K562 (cell line): ENCODE data around the gene RPTOR.

Experiments used
- BDP1 ChIP-seq: IDR thresholded peaks from 3 replicates; pipeline ENCODE4 v1.6.1; 2011; ENCODE audit not compliant: insufficient read length, insufficient read depth
- CTCF ChIP-seq, 3 experiments: IDR thresholded peaks in 2 of 3; conservative IDR thresholded peaks in 1 of 3; 2 replicates each; pipeline ENCODE4 v1.5.1; 2011 to 2012; ENCODE audit warnings: low read length in 3 of 3, mild to moderate bottlenecking in 3 of 3, control low read depth in 2 of 3, improper control_type of control experiment in 1 of 3, inconsistent platforms in 1 of 3, low read depth in 1 of 3, mixed read lengths in 1 of 3, moderate library complexity in 1 of 3; ENCODE audit not compliant: insufficient read depth in 2 of 3
- NR2C2 ChIP-seq, 2 experiments: fragments of 200-800 bp in 1 of 2; sonication (Bioruptor generic) in 1 of 2; sonication (generic) in 1 of 2; formaldehyde crosslinking in 1 of 2; IDR thresholded peaks; 2 replicates each; pipeline versions ENCODE4 v1.6.1 to v1.8.0; 2016 to 2022; ENCODE audit warnings: mild to moderate bottlenecking in 1 of 2, missing compliant biosample characterization in 1 of 2, missing genetic modification characterization in 1 of 2, missing genetic modification reagents in 1 of 2
- RFX5 ChIP-seq: IDR thresholded peaks from 2 replicates; pipeline ENCODE4 v1.6.1; 2011; ENCODE audit warnings: low read depth, mild to moderate bottlenecking, improper control_type of control experiment, low read length
- TEAD1 ChIP-seq, 2 experiments: fragments of 450-650 bp in 1 of 2; sonication (generic) in 1 of 2; formaldehyde crosslinking; IDR thresholded peaks; 2 replicates each; pipeline versions ENCODE4 v1.4.0 to v1.8.0; 2020 to 2022; ENCODE audit warnings: mild to moderate bottlenecking in 2 of 2, missing genetic modification reagents in 1 of 2
- ZBED1 ChIP-seq: IDR thresholded peaks from 2 replicates; pipeline ENCODE4 v1.6.1; 2014
- TF ChIP-seq, protein P1 (sequence below), 2 experiments: fragments of 450-650 bp; formaldehyde crosslinking in 1 of 2; IDR thresholded peaks; 2 replicates each; pipeline versions ENCODE4 v1.4.0 to v1.6.1; 2014 to 2020; ENCODE audit warnings: mild to moderate bottlenecking in 2 of 2, borderline replicate concordance in 1 of 2, low read depth in 1 of 2
- TF ChIP-seq, protein P2 (sequence below): fragments of 200-400 bp; formaldehyde crosslinking; IDR thresholded peaks from 2 replicates; pipeline ENCODE4 v1.6.1; 2017; ENCODE audit warnings: mild to moderate bottlenecking, low read depth, low read length, moderate library complexity

DNA sequence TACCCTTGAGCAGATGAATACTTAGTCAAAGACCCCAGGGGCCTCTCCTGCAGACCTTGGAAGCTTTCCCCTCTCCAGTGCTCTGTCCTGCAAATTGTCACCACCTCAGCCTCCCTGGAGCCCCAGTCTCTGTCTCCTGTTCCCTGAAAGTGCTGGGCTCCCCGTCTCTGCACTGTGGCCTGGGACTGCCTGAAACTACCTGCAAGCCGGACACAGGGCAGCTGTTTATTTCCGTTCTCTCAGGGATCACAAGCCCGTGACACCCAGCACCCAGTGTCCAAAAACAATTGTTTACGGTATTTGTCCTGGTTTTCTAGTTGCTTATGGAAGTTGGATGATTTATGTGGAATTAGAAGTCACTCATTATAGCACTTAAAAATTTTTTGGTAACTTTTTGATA, 365.4 kb downstream of the RPTOR start:
- TF ChIP-seq BDP1, result no peak
- TF ChIP-seq, protein P1, sequence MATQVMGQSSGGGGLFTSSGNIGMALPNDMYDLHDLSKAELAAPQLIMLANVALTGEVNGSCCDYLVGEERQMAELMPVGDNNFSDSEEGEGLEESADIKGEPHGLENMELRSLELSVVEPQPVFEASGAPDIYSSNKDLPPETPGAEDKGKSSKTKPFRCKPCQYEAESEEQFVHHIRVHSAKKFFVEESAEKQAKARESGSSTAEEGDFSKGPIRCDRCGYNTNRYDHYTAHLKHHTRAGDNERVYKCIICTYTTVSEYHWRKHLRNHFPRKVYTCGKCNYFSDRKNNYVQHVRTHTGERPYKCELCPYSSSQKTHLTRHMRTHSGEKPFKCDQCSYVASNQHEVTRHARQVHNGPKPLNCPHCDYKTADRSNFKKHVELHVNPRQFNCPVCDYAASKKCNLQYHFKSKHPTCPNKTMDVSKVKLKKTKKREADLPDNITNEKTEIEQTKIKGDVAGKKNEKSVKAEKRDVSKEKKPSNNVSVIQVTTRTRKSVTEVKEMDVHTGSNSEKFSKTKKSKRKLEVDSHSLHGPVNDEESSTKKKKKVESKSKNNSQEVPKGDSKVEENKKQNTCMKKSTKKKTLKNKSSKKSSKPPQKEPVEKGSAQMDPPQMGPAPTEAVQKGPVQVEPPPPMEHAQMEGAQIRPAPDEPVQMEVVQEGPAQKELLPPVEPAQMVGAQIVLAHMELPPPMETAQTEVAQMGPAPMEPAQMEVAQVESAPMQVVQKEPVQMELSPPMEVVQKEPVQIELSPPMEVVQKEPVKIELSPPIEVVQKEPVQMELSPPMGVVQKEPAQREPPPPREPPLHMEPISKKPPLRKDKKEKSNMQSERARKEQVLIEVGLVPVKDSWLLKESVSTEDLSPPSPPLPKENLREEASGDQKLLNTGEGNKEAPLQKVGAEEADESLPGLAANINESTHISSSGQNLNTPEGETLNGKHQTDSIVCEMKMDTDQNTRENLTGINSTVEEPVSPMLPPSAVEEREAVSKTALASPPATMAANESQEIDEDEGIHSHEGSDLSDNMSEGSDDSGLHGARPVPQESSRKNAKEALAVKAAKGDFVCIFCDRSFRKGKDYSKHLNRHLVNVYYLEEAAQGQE (IDR thresholded peaks at IDR 0.05; ENCODE audit: borderline replicate concordance), result no peak
- TF ChIP-seq, protein P1 (CRISPR knock-in tag; IDR thresholded peaks at IDR 0.05; ENCODE audit: low read depth), result no peak
- TF ChIP-seq TEAD1 (CRISPR knock-in tag; IDR thresholded peaks at IDR 0.05), result no peak
- TF ChIP-seq, protein P2, sequence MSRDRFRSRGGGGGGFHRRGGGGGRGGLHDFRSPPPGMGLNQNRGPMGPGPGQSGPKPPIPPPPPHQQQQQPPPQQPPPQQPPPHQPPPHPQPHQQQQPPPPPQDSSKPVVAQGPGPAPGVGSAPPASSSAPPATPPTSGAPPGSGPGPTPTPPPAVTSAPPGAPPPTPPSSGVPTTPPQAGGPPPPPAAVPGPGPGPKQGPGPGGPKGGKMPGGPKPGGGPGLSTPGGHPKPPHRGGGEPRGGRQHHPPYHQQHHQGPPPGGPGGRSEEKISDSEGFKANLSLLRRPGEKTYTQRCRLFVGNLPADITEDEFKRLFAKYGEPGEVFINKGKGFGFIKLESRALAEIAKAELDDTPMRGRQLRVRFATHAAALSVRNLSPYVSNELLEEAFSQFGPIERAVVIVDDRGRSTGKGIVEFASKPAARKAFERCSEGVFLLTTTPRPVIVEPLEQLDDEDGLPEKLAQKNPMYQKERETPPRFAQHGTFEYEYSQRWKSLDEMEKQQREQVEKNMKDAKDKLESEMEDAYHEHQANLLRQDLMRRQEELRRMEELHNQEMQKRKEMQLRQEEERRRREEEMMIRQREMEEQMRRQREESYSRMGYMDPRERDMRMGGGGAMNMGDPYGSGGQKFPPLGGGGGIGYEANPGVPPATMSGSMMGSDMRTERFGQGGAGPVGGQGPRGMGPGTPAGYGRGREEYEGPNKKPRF, result no peak
- TF ChIP-seq RFX5, result no peak
- TF ChIP-seq ZBED1, result no peak
- no peak for TF ChIP-seq NR2C2 (CRISPR knock-in tag; IDR thresholded peaks at IDR 0.05)
- TF ChIP-seq NR2C2 (tag; IDR thresholded peaks at IDR 0.05), result no peak
- TF ChIP-seq CTCF (IDR thresholded peaks at IDR 0.05 in 2 of 3, conservative IDR thresholded peaks at IDR 0.05 in 1 of 3; ENCODE audit: insufficient read depth in 2 of 3, low read depth in 1 of 3, low read length in 3 of 3), result no peak
